Measurements from ENCODE around the gene CCZ1.
"Not testable (repeated sequence)": the region's sequence is repeated elsewhere in the genome, so short reads cannot be mapped to it uniquely, and the experiment has no call there.

GRCh38 chr7:5880106-5880505 is 18.4 kb upstream of the CCZ1 start:
- not testable (repeated sequence) for TF ChIP-seq POLR2AphosphoS5 (IDR thresholded peaks at IDR 0.05; ENCODE audit: borderline replicate concordance, low read depth, low read length); EZH2 (IDR thresholded peaks at IDR 0.05)
